Measurements from ENCODE around the gene ATP2C2.

The ATP2C2 gene

GRCh38 chr16:84350685-84351400 is 17.5 kb upstream of the ATP2C2 start:
- no peak for DNase-seq (ENCODE audit: low read depth)
- H3K4me3 ChIP-seq (replicated peaks; ENCODE audit: low read depth, low read length): no peak overlapping the region
- TF ChIP-seq, protein P1, sequence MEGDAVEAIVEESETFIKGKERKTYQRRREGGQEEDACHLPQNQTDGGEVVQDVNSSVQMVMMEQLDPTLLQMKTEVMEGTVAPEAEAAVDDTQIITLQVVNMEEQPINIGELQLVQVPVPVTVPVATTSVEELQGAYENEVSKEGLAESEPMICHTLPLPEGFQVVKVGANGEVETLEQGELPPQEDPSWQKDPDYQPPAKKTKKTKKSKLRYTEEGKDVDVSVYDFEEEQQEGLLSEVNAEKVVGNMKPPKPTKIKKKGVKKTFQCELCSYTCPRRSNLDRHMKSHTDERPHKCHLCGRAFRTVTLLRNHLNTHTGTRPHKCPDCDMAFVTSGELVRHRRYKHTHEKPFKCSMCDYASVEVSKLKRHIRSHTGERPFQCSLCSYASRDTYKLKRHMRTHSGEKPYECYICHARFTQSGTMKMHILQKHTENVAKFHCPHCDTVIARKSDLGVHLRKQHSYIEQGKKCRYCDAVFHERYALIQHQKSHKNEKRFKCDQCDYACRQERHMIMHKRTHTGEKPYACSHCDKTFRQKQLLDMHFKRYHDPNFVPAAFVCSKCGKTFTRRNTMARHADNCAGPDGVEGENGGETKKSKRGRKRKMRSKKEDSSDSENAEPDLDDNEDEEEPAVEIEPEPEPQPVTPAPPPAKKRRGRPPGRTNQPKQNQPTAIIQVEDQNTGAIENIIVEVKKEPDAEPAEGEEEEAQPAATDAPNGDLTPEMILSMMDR (IDR thresholded peaks at IDR 0.05; ENCODE audit: low read length, missing control alignments): no peak

DNA sequence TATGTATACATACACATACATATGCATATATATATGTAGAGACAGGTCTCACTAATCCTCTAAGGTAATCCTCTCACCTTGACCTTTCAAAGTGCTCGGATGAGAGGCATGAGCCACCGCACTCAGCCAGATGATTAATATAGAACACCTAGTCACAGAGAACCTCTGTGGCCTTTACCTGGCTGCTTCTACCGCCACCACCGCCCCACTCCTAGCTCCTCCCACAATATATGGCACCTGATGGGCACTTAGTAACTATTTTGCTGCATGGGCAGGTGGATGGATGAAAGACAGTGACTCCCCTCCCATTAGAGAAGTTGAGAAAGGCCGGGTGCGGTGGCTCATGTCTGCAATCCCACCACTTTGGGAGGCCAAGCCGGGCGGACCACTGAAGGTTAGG is 16.7 kb upstream of the ATP2C2 start:
- no peak for DNase-seq (ENCODE audit: low read depth)
- no peak overlapping the region for H3K4me3 ChIP-seq (replicated peaks; ENCODE audit: low read depth, low read length)
- TF ChIP-seq, protein P1 (IDR thresholded peaks at IDR 0.05; ENCODE audit: low read length, missing control alignments): no peak

GRCh38 chr16:84354306-84354705 is 14.0 kb upstream of the ATP2C2 start:
- no peak for DNase-seq (ENCODE audit: low read depth)
- TF ChIP-seq, protein P1 (IDR thresholded peaks at IDR 0.05; ENCODE audit: low read length, missing control alignments): no peak
- H3K4me3 ChIP-seq (replicated peaks; ENCODE audit: low read depth, low read length): no peak overlapping the region

DNA sequence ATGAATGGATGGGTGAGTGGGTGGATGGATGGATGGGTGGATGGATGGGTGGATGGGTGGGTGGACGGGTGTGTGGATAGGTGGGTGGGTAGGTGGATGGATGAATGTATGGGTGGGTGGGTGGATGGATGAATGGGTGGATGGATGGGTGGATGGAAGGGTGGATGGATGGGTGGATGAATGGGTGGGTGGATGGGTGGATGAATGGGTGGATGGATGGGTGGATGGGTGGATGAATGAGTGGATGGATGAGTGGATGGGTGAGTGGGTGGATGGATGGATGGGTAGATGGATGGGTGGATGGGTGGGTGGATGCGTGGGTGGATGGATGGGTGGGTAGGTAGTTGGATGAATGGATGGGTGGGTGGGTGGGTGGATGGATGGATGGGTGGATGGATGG is 13.2 kb upstream of the ATP2C2 start:
- TF ChIP-seq, protein P1 (IDR thresholded peaks at IDR 0.05; ENCODE audit: low read length, missing control alignments): no peak
- H3K4me3 ChIP-seq (replicated peaks; ENCODE audit: low read depth, low read length): no peak overlapping the region
- DNase-seq (ENCODE audit: low read depth): no peak

DNA sequence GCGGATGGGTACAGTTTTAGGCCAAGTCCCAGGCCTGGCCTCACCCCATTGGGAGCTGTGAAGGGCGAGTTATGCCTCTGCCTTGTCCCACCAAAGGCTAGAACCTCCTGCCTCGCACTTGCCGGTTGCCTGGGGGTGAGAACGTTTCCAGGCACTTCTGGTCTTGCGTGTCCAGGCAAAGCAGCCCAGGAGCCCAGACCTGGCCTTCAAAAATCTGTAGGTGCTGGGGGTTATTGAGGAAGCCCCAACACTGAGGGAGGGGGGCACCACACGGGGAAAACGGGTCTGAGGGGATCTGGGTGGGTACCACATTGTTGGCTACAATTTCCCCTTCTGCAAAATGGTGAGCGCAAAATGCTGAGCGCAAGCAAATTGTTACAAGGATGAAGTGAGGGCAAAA is 12.2 kb upstream of the ATP2C2 start:
- no peak overlapping the region for H3K4me3 ChIP-seq (replicated peaks; ENCODE audit: low read depth, low read length)
- TF ChIP-seq, protein P1 (IDR thresholded peaks at IDR 0.05; ENCODE audit: low read length, missing control alignments): no peak
- DNase-seq (ENCODE audit: low read depth): no peak

DNA sequence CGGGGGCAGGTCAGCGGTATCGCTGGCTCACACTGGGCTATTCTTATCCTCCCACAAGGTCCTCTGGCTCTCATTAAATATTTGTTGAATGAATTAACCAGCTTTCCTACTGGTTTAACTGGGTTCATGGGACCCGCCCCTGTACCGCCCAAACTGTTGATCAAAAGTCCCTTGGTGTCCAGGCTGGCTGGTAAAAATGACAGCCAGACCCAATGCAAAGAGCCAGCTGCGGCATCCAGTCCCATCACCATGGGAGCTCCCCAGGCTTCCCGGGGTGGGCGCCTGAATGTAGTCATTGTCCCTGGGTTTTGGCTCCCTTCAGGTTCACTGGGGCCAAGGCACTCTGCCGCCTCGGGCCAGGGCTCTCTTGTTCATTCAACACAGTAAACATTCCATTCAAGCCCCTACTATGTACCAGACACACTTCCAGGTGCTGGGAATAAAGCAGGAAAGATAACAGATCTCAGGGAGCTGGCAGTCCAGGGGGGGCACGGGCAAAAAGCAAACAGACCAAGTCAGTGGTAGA is 11.7 kb upstream of the ATP2C2 start:
- TF ChIP-seq, protein P1 (IDR thresholded peaks at IDR 0.05; ENCODE audit: low read length, missing control alignments): no peak
- no peak overlapping the region for H3K4me3 ChIP-seq (replicated peaks; ENCODE audit: low read depth, low read length)
- no peak for DNase-seq (ENCODE audit: low read depth)

GRCh38 chr16:84357191-84357651 is 11.1 kb upstream of the ATP2C2 start:
- DNase-seq (ENCODE audit: low read depth): no peak
- TF ChIP-seq, protein P1 (IDR thresholded peaks at IDR 0.05; ENCODE audit: low read length, missing control alignments): no peak
- no peak overlapping the region for H3K4me3 ChIP-seq (replicated peaks; ENCODE audit: low read depth, low read length)

Measured in fibroblast of pulmonary artery (primary cell).